ENCODE results near the gene MRPL21. TPM values are rescaled to one million over a fixed set of nuclear protein-coding genes. Genes with fewer than 3 reads are reported as not detected.
A peak's percentile ranks its signal among the peaks of the same experiment; 100 is the strongest.

MRPL21 gene
- total and polyA plus RNA-seq, 2 experiments from 2014 or later, result 62.4 to 232 TPM

GRCh38 chr11:68916439-68916838, 12.8 kb upstream of the MRPL21 start:
- H3K9me3 Mint-ChIP-seq, result no peaks in the 10 kb centered on the region; the same call in 2 of the 3 replicates
- no peak overlapping the region for H3K4me3 ChIP-seq
- no peaks in the 10 kb centered on the region for H3K27me3 ChIP-seq (ENCODE audit: insufficient read depth)
- peaks cover 8% of the 10 kb centered on the region for H3K27me3 Mint-ChIP-seq (ENCODE audit: insufficient read depth, low read depth, poor library complexity)
- no peak for ATAC-seq
- no peak overlapping the region for H3K4me2 ChIP-seq
- H2AFZ ChIP-seq, result no peak overlapping the region
- H3K27ac ChIP-seq (ENCODE audit: low read depth), result no peak overlapping the region
- 0 out of 2 replicates have a peak, but pooled peaks cover 4% of the 10 kb centered on the region for H4K20me1 ChIP-seq (replicated peaks; ENCODE audit: insufficient read depth)
- H3F3A ChIP-seq (replicated peaks; ENCODE audit: low read depth), result no peaks in the 10 kb centered on the region
- TF ChIP-seq ZNF114 (CRISPR knock-in tag; IDR thresholded peaks at IDR 0.05), result no peak
- TF ChIP-seq JUNB (IDR thresholded peaks at IDR 0.05; ENCODE audit: unreplicated experiment), result no peak
- no peak for TF ChIP-seq ZNF331 (CRISPR knock-in tag; IDR thresholded peaks at IDR 0.05; ENCODE audit: low read depth)
- no peak for TF ChIP-seq EZH2phosphoT487 (IDR thresholded peaks at IDR 0.05; ENCODE audit: unreplicated experiment)
- no peak for TF ChIP-seq EZH2 (IDR thresholded peaks at IDR 0.05; ENCODE audit: low read depth, unreplicated experiment)
- TF ChIP-seq CREB1 (CRISPR knock-in tag; IDR thresholded peaks at IDR 0.05; ENCODE audit: low read depth), result no peak
- no peak for TF ChIP-seq STAT1 (IDR thresholded peaks at IDR 0.05; ENCODE audit: unreplicated experiment)
- TF ChIP-seq REST (IDR thresholded peaks at IDR 0.05; ENCODE audit: unreplicated experiment), result no peak
- no peak for TF ChIP-seq POLR2AphosphoS5 (IDR thresholded peaks at IDR 0.05; ENCODE audit: low read depth)
- TF ChIP-seq NANOG (IDR thresholded peaks at IDR 0.05; ENCODE audit: borderline replicate concordance), result no peak
- TF ChIP-seq ZNF462 (CRISPR knock-in tag; IDR thresholded peaks at IDR 0.05), result no peak
- no peak for TF ChIP-seq CTCF (conservative IDR thresholded peaks at IDR 0.05; ENCODE audit: low read depth in 2 of 2)
- no peak for TF ChIP-seq ETS1 (IDR thresholded peaks at IDR 0.05)
- DNase-seq (ENCODE audit: low spot score), result no peak
- H3K4me1 Mint-ChIP-seq, result no peaks in the 10 kb centered on the region
- H3K9me2 ChIP-seq (ENCODE audit: insufficient read depth), result no peaks in the 10 kb centered on the region
- H3K4me1 ChIP-seq (ENCODE audit: insufficient read depth), result no peaks in the 10 kb centered on the region
- H3K36me3 Mint-ChIP-seq (ENCODE audit: low read depth), result peaks cover 62% of the 10 kb centered on the region
- H3K79me2 ChIP-seq (replicated peaks; ENCODE audit: insufficient read depth), result 0 out of 2 replicates have a peak, but pooled peaks cover 4% of the 10 kb centered on the region
- H3K36me3 ChIP-seq (ENCODE audit: insufficient read depth), result peaks cover 21% of the 10 kb centered on the region
- H3K27ac Mint-ChIP-seq, result peak overlapping the region; percentile 56; the same call in 1 of the 2 replicates
- no peak overlapping the region for H3K4me3 Mint-ChIP-seq

Measured in GM23338 (cell line).